ENCODE results near the gene PCDHB4.
"Not testable (repeated sequence)": the region's sequence is repeated elsewhere in the genome, so short reads cannot be mapped to it uniquely, and the experiment has no call there.

The PCDHB4 gene

DNA sequence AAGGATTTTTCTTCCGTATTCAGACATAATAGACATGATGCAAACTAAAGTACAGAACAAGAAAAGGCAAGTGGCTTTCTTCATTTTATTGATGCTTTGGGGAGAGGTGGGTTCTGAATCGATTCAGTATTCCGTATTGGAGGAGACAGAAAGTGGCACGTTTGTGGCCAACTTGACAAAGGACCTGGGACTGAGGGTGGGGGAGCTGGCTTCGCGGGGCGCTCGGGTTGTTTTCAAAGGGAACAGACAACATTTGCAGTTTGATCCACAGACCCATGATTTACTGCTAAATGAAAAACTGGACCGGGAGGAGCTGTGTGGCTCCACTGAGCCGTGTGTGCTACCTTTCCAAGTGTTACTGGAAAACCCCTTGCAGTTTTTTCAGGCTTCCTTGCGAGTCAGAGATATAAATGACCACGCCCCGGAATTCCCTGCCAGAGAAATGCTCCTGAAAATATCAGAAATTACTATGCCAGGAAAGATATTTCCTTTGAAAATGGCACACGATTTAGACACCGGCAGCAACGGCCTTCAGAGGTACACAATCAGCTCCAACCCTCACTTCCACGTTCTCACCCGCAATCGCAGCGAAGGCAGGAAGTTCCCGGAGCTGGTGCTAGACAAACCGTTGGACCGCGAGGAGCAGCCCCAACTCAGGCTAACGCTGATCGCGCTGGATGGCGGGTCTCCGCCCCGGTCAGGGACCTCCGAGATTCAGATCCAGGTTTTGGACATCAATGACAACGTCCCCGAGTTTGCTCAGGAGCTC, 28.8 kb downstream of the PCDHB4 start:
- no peak for DNase-seq

DNA sequence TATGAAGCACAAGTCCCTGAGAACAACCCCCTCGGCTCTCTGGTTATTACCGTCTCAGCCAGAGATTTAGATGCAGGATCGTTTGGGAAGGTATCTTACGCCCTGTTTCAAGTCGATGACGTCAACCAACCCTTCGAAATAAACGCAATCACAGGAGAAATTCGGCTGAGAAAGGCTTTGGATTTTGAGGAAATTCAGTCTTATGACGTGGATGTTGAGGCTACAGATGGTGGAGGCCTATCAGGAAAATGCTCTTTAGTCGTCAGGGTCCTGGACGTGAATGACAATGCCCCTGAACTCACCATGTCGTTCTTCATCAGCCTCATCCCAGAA, 29.3 kb downstream of the PCDHB4 start:
- no peak for DNase-seq

DNA sequence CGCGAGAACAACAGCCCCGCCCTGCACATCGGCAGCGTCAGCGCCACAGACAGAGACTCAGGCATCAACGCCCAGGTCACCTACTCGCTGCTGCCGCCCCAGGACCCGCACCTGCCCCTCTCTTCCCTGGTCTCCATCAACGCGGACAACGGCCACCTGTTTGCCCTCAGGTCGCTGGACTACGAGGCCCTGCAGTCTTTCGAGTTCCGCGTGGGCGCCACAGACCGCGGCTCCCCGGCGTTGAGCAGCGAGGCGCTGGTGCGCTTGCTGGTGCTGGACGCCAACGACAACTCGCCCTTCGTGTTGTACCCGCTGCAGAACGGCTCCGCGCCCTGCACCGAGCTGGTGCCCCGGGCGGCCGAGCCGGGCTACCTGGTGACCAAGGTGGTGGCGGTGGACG, 30.0 kb downstream of the PCDHB4 start:
- not testable (repeated sequence) for DNase-seq

DNA sequence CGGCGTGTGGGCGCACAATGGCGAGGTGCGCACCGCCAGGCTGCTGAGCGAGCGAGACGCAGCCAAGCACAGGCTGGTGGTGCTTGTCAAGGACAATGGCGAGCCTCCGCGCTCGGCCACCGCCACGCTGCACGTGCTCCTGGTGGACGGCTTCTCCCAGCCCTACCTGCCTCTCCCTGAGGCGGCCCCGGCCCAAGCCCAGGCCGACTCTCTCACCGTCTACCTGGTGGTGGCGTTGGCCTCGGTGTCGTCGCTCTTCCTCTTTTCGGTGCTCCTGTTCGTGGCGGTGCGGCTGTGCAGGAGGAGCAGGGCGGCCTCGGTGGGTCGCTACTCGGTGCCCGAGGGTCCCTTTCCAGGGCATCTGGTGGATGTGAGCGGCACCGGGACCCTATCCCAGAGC, 30.5 kb downstream of the PCDHB4 start:
- DNase-seq, result not testable (repeated sequence)

DNA sequence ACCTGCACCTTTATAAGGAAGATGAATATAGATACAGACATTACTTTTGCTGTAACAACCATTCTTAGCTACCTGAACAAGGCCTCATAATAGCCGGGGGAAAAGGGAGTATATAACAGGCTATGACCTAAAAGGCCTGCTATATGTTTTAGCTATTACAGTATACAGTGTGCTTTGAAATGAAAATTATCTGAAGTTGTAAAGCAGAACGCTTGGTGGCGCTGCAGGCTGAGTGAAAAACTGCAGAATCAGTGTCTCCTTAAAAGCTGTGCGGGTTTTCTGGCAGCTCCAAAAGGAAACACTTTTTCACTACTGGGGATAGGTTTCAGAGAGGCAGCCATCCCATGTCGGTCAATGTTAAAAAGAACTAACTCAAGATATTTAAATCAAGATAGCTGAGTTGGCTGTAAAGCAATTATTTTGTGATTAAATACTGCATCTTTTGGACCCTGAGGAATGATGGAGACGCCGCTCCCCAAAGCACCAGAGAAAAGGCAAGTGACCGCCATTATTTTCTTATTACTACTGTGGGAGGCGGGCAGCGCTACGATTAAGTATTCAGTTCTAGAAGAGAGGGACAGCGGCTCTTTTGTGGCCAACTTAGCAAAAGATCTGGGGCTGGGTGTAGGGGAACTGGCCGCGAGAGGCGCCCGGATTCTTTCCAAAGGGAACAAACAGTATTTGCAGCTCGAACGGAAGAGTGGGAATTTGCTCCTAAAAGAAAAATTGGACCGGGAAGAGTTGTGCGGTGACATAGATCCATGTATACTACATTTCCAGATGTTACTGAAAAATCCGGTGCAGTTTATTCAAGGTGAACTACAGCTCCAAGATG, 34.1 kb downstream of the PCDHB4 start:
- DNase-seq, result no peak

DNA sequence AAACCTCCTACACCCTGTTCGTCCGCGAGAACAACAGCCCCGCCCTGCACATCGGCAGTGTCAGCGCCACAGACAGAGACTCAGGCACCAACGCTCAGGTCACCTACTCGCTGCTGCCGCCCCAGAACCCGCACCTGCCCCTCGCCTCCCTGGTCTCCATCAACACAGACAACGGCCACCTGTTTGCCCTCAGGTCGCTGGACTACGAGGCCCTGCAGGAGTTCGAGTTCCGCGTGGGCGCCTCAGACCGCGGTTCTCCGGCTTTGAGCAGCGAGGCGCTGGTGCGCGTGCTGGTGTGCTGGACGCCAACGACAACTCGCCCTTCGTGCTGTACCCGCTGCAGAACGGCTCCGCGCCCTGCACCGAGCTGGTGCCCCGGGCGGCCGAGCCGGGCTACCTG, 35.7 kb downstream of the PCDHB4 start:
- DNase-seq, result not testable (repeated sequence)

DNA sequence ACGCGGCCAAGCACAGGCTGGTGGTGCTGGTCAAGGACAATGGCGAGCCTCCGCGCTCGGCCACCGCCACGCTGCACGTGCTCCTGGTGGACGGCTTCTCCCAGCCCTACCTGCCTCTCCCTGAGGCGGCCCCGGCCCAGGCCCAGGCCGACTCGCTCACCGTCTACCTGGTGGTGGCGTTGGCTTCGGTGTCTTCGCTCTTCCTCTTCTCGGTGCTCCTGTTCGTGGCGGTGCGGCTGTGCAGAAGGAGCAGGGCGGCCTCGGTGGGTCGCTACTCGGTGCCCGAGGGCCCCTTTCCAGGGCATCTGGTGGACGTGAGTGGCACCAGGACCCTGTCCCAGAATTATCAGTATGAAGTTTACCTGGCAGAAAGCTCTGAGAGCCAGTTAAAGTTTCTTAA, 36.3 kb downstream of the PCDHB4 start:
- not testable (repeated sequence) for DNase-seq

DNA sequence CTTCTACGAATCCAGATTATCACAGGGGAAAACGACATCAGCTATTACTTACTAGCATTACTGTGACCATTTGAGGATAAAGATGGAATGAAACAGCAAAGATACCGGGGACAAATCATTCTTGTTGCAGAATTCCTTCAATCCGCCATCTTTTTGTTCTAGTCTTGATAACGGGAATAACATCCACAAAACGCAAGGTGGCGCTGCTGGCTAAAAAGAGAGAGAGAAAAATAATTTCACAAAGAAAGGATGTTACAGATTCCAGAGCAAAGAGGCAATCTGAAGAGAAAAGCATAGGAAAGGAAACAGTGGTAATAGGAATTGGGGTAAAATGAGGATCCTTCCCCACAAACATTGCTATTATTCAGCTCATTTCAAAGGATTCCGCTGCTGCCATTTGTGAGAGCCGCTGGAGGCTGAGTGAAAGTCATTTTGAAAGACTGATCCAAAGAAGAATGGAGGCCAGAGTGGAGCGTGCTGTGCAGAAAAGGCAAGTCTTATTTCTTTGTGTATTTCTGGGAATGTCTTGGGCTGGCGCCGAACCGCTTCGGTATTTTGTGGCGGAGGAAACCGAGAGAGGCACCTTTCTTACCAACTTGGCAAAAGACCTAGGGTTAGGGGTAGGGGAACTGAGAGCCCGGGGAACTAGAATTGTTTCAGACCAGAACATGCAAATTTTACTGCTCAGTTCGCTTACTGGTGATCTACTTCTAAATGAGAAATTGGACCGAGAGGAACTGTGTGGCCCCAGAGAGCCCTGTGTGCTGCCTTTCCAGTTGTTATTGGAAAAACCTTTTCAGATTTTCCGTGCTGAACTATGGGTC, 51.0 kb downstream of the PCDHB4 start, which contains the start of gene PCDHB7:
Gene PCDHB7 (plus strand): TSS at position 264 of the 824 bp plus-strand sequence. CDS start 192 bp downstream, at position 456.
- DNase-seq, result peak; percentile 33

DNA sequence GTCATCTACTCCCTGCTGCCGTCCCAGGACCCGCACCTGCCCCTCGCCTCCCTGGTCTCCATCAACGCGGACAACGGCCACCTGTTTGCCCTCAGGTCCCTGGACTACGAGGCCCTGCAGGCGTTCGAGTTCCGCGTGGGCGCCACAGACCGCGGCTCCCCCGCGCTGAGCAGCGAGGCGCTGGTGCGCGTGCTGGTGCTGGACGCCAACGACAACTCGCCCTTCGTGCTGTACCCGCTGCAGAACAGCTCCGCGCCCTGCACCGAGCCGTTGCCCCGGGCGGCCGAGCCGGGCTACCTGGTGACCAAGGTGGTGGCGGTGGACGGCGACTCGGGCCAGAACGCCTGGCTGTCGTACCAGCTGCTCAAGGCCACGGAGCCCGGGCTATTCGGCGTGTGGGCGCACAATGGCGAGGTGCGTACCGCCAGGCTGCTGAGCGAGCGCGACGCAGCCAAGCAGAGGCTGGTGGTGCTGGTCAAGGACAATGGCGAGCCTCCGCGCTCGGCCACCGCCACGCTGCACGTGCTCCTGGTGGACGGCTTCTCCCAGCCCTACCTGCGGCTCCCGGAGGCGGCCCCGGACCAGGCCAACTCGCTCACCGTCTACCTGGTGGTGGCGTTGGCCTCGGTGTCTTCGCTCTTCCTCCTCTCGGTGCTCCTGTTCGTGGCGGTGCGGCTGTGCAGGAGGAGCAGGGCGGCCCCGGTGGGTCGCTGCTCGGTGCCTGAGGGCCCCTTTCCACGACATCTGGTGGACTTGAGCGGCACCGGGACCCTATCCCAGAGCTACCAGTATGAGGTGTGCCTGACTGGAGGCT, 52.9 kb downstream of the PCDHB4 start:
- not testable (repeated sequence) for DNase-seq
